Effector CD8-positive, alpha-beta T cell (primary cell): Measurements from ENCODE around the gene TSC1.

Experiments
- DNase-seq: peaks from one replicate; lab custom pipeline; 2025; lab: John Stamatoyannopoulos, UW

TSC1 gene

GRCh38 chr9:132863096-132863495 is 81.3 kb downstream of the TSC1 start:
- no peak for DNase-seq

- no peak for DNase-seq
Observed at GRCh38 chr9:132862533-132862932, 81.9 kb downstream of the TSC1 start.

- DNase-seq, result no peak
Observed at GRCh38 chr9:132861666-132862065, 82.8 kb downstream of the TSC1 start.

- DNase-seq, result no peak
Observed at GRCh38 chr9:132858751-132859150, 85.7 kb downstream of the TSC1 start.

- DNase-seq, result no peak
Observed at GRCh38 chr9:132857616-132858342, 86.6 kb downstream of the TSC1 start.

GRCh38 chr9:132857031-132857430 is 87.4 kb downstream of the TSC1 start:
- no peak for DNase-seq

- no peak for DNase-seq
Observed at GRCh38 chr9:132855904-132856303, 88.5 kb downstream of the TSC1 start.

GRCh38 chr9:132854832-132855231 is 89.6 kb downstream of the TSC1 start:
- no peak for DNase-seq

- no peak for DNase-seq
Observed at GRCh38 chr9:132853482-132853881, 90.9 kb downstream of the TSC1 start.

- no peak for DNase-seq
Observed at GRCh38 chr9:132849185-132849706, 95.2 kb downstream of the TSC1 start.

GRCh38 chr9:132846918-132847515 is 97.4 kb downstream of the TSC1 start:
- DNase-seq, result no peak

- DNase-seq, result no peak
Observed at GRCh38 chr9:132846109-132846917, 98.1 kb downstream of the TSC1 start.

- DNase-seq, result no peak
Observed at GRCh38 chr9:132842124-132843044, 102.0 kb downstream of the TSC1 start.
